HG03469 (cell line): Measurements from ENCODE around the gene CR1L.
"Not testable (repeated sequence)": the region's sequence is repeated elsewhere in the genome, so short reads cannot be mapped to it uniquely, and the experiment has no call there.

Source experiments
- ATAC-seq: cut with Tn5 transposase; IDR thresholded peaks from one replicate; pipeline ENCODE4 v1.9.1; 2021; ENCODE audit warnings: mild to moderate bottlenecking, moderate library complexity, moderate number of reproducible peaks; ENCODE audit not compliant: unreplicated experiment

The CR1L gene

GRCh38 chr1:207645635-207646081 is 725 bp downstream of the CR1L start:
- ATAC-seq: no peak

GRCh38 chr1:207646171-207646570 is 1.2 kb downstream of the CR1L start:
- ATAC-seq: no peak

GRCh38 chr1:207646944-207647579 is 2.1 kb downstream of the CR1L start:
- no peak for ATAC-seq

GRCh38 chr1:207647671-207648333 is 2.9 kb downstream of the CR1L start:
- ATAC-seq: no peak

- ATAC-seq: no peak
Observed at GRCh38 chr1:207648334-207649209, 3.6 kb downstream of the CR1L start.

GRCh38 chr1:207649210-207649753 is 4.3 kb downstream of the CR1L start:
- ATAC-seq: no peak

GRCh38 chr1:207649865-207650580 is 5.1 kb downstream of the CR1L start:
- no peak for ATAC-seq

GRCh38 chr1:207651583-207651982 is 6.7 kb downstream of the CR1L start:
- ATAC-seq: no peak

GRCh38 chr1:207654320-207654719 is 9.4 kb downstream of the CR1L start:
- no peak for ATAC-seq

- ATAC-seq: no peak
Observed at GRCh38 chr1:207658408-207658807, 13.5 kb downstream of the CR1L start.

- no peak for ATAC-seq
Observed at GRCh38 chr1:207658904-207659485, 14.1 kb downstream of the CR1L start.

- no peak for ATAC-seq
Observed at GRCh38 chr1:207659545-207660153, 14.7 kb downstream of the CR1L start.

GRCh38 chr1:207661420-207661819 is 16.5 kb downstream of the CR1L start:
- not testable (repeated sequence) for ATAC-seq

GRCh38 chr1:207666342-207666741 is 21.4 kb downstream of the CR1L start:
- ATAC-seq: no peak

- ATAC-seq: no peak
Observed at GRCh38 chr1:207669528-207670009, 24.6 kb downstream of the CR1L start.

- ATAC-seq: no peak
Observed at GRCh38 chr1:207670192-207670591, 25.3 kb downstream of the CR1L start.

- ATAC-seq: no peak
Observed at GRCh38 chr1:207670997-207671396, 26.1 kb downstream of the CR1L start.

GRCh38 chr1:207672522-207673130 is 27.7 kb downstream of the CR1L start:
- ATAC-seq: no peak

- no peak for ATAC-seq
Observed at GRCh38 chr1:207673399-207673798, 28.5 kb downstream of the CR1L start.
